Amniotic epithelial cell (primary cell): ENCODE data around the gene UPP1.

Source experiments
- DNase-seq: peaks from one replicate; pipeline ENCODE4 v3.0.0-alpha.2; 2010; ENCODE audit warnings: low read depth

The UPP1 gene

GRCh38 chr7:48085942-48086341 lies 3.1 kb upstream of the UPP1 start:
- no peak for DNase-seq

- peak; percentile 61 for DNase-seq
Measured at GRCh38 chr7:48087349-48087748, 1.7 kb upstream of the UPP1 start.

GRCh38 chr7:48088559-48089045 lies 463 bp upstream of the UPP1 start:
- peak; percentile 98 for DNase-seq

GRCh38 chr7:48090095-48090805 lies 1.2 kb downstream of the UPP1 start:
- DNase-seq: peak; percentile 36

GRCh38 chr7:48091506-48092433 lies 2.7 kb downstream of the UPP1 start:
- no peak for DNase-seq

GRCh38 chr7:48094861-48095293 lies 5.8 kb downstream of the UPP1 start:
- peak; percentile 83 for DNase-seq

- DNase-seq: no peak
Measured at GRCh38 chr7:48096273-48096672, 7.2 kb downstream of the UPP1 start.

GRCh38 chr7:48097521-48098231 lies 8.6 kb downstream of the UPP1 start:
- peak; percentile 48 for DNase-seq

- DNase-seq: peak; percentile 91
Measured at GRCh38 chr7:48098846-48099245, 9.8 kb downstream of the UPP1 start.

- DNase-seq: no peak
Measured at GRCh38 chr7:48099781-48100180, 10.7 kb downstream of the UPP1 start.

- DNase-seq: no peak
Measured at GRCh38 chr7:48101352-48101751, 12.3 kb downstream of the UPP1 start.

GRCh38 chr7:48101968-48102367 lies 12.9 kb downstream of the UPP1 start:
- DNase-seq: no peak

- DNase-seq: no peak
Measured at GRCh38 chr7:48102530-48102929, 13.5 kb downstream of the UPP1 start.

GRCh38 chr7:48105045-48105444 lies 16.0 kb downstream of the UPP1 start:
- DNase-seq: no peak

GRCh38 chr7:48106906-48107659 lies 18.0 kb downstream of the UPP1 start:
- no peak for DNase-seq

GRCh38 chr7:48107926-48108472 lies 18.9 kb downstream of the UPP1 start:
- DNase-seq: no peak

- DNase-seq: no peak
Measured at GRCh38 chr7:48108959-48109847, 20.1 kb downstream of the UPP1 start.

GRCh38 chr7:48109848-48110663 lies 21.0 kb downstream of the UPP1 start:
- DNase-seq: no peak

- no peak for DNase-seq
Measured at GRCh38 chr7:48110868-48111267, 21.8 kb downstream of the UPP1 start.
